RKO (cell line): ENCODE results near the gene ARID3A.
"Not testable (repeated sequence)": the region's sequence is repeated elsewhere in the genome, so short reads cannot be mapped to it uniquely, and the experiment has no call there.

ENCODE experiments used
- DNase-seq: peaks from one replicate; pipeline ENCODE4 v3.0.0-alpha.2; 2016; ENCODE audit warnings: low spot score

Gene ARID3A

DNA sequence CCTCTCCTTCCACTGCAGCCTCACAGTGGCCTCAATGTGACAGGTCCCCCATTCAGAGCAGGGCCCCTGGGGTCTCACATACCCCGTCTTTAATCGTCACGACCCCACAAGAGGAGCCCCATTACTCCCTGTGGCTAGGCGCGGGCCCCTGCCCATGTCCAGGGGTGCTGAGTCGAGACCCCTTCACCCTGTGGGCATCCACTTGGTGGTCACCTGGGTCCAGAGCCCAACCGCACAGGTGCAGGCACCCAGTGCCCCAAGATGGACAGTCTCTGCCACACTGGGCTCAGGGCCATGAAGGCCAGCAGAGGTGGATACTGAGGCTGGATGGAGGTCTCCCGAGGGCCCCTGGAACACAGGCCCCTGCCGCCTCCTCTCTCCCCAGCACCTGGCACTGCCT lies 92.1 kb downstream of the ARID3A start:
- no peak for DNase-seq

DNA sequence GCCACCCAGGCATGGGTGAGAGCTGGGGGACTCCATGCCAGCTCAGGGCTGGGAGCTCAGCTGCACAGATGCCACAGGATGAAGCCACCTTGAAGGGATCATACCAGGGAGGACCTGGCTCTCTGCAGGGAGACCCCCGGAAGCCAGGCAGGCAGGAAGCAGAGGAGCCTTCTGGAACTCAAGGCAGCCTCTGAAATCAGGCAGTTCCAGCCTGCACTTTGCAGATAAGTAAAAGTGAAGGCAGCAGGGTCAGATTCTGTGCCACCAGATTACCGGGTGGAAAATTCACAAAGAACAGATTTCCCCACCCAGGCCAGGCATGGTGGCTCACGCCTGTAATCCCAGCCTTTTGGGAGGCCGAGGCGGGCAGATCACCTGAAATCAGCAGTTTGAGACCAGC lies 92.6 kb downstream of the ARID3A start:
- no peak for DNase-seq

DNA sequence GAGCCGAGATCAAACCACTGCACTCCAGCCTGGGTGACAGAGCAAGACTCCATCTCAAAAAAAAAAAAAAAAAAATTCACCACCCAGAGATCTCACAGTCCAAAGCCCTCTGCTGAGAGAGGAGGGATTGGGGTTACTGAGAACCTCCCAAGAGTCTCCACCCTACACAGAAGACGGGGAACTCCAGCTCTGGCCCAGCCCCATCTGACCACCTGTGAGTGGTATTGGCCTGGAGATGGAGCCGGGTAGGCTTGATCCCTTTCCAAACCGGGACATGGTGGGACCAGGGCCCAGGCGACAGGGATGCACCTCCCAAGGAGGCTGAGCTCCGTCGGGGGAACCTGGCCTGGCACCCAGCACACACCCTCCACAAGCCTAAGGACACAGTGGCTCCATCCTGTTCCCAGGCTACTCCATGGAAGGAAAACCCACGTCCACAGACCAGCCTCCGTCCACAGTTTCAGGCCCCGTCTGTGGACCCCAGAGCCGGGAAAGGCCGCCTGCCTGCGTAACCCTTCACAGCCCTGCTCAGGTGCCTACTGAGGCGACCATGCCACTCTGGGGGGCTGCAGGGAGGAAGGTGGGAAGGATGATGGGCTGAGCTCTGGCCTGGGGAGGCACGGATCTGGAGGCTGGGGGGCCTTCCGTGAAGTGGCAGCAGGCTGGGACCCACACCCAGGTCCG lies 93.2 kb downstream of the ARID3A start:
- no peak for DNase-seq

DNA sequence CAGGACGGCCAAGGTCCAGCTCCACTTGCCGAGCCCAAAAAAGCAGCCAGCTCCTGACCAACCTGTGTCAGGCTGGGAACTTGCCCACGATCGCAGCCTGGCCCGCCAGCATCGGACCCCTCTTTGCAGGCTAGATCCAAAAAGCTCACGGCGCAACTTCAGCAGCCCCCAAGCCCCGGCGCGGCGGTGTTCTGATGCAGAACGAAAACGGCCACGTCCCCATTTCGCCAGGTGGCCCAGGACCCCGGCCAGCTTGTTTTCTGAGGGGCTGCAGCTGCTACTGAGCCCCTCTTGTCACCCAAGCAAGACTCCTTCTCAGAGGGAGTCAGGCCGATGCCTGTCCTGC lies 93.8 kb downstream of the ARID3A start:
- DNase-seq = no peak

DNA sequence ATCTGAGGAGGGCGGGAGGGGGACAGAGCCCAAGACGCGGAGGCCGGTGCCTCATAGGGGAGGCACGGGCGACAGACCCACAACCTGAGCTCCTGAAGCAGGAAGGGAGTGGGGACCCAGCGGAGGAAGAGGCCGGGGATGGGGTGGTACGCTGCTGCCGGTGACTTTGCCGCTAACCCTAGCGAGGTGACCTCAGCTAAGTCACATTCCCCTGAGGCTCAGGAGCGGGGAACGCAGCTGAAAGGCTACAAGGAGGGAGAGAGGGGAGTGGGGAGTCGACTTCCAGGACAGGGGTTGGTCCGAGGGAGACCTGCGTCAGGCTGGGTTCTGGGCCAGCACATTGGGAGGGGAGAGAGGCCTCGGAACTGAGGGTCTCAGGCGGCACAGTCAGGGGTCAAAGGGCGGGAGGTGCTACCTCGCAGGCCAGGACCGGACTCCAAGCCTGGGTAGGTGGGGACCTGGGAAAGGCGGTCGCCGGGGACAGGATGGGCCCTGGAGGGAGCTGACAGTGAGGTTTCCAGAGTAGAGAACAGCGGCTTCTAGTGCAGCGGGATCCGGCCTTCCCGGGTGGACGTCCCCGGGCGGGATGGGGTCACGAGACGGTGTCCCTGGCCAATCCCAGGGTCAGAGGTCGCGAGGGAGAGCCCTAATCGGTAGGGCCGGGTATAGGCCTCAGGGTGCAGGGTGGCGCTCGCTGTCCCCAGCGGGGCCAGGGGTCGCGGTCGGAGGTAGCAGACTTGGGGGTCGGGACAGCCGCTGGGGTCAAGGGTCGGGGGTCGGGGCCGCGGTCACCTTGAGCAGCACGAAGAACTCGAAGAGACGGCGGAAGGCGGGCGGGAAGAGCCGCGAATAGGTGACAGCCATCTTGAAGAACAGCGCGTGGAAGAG lies 94.4 kb downstream of the ARID3A start:
- DNase-seq = peak; percentile 41

DNA sequence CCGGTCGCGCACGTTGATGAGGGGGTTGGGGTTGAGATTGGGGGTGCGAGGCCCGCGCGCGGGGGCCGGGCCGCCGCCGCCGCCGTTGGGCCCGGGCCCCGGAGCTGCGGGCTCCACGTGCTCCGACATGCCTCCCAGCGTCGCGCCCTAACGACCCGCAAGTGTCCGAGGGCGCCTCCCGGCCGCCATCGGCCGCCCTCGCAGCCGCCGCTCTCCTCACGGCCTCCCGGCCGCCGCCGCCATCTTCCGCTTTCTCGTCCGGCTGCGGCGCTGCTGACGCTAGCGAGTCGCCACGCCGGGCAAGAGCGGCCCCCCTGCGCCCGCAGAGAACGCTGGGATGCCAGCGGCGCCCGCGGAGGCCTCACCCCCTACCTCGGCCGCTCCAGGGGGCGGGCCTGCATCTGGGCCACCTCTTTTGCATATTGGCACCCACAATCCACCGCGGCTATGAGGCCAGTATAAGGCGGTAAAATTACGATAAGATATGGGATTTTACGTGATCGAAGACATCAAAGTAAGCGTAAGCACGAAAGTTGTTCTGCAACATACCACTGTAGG lies 95.1 kb downstream of the ARID3A start, which contains the start of gene TMEM259:
Gene TMEM259, minus strand, starts transcription at position 256 of the 558 bp plus-strand sequence. Its CDS starts 127 bp downstream, at position 129.
- peak; percentile 96 for DNase-seq

DNA sequence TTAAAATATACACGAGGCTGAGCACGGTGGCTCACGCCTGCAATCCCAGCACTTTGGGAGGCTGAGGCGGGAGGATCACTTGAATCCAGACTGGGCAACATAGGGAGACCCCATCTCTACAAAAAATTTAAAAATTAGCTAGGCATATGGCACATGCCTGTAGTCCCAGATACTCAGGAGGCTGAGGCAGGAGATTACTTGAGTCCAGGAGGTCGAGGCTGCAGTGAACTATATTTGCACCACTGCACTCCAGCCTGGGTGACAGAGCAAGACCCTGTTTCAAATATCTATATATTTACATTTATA lies 98.0 kb downstream of the ARID3A start:
- not testable (repeated sequence) for DNase-seq

DNA sequence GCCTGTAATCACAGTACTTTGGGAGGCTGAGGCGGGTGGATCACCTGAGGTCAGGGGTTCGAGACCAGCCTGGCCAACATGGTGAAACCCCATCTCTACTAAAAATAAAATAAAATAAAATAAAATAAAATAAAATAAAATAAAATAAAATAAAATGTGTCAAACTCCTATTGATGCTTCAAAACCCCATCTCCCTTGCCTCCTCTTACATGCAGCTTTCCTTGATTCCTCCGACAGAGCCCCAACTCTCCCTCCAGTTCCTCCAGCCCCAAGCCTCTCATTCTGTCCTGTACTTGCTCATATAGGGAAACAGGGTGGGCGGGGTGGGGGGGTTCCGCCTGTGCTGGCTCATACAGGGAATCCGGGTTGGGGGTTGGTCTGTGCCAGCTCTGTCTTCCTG lies 99.2 kb downstream of the ARID3A start:
- not testable (repeated sequence) for DNase-seq
